Midbrain (tissue), 1 donor: Measurements from ENCODE around the gene ACE.

ENCODE experiments used
- DNase-seq: peaks from one replicate; lab custom pipeline; 2025; lab: John Stamatoyannopoulos, UW

Gene ACE

GRCh38 chr17:63537991-63538692 lies 61.3 kb downstream of the ACE start:
- no peak for DNase-seq

GRCh38 chr17:63538693-63539595 lies 62.1 kb downstream of the ACE start:
- DNase-seq, result no peak

- DNase-seq, result no peak
Observed at GRCh38 chr17:63540590-63540989, 63.7 kb downstream of the ACE start.

- no peak for DNase-seq
Observed at GRCh38 chr17:63542218-63542545, 65.3 kb downstream of the ACE start.

GRCh38 chr17:63542942-63543821 lies 66.3 kb downstream of the ACE start:
- no peak for DNase-seq

- DNase-seq, result no peak
Observed at GRCh38 chr17:63543822-63544420, 67.1 kb downstream of the ACE start.

GRCh38 chr17:63544467-63545301 lies 67.8 kb downstream of the ACE start:
- DNase-seq, result no peak

GRCh38 chr17:63546308-63547082 lies 69.6 kb downstream of the ACE start:
- DNase-seq, result no peak

- DNase-seq, result no peak
Observed at GRCh38 chr17:63547083-63547523, 70.2 kb downstream of the ACE start.
